ENCODE measurements around the gene S100A9.

- no peak for TF ChIP-seq CTCF (IDR thresholded peaks at IDR 0.05)
- TF ChIP-seq POLR2A (IDR thresholded peaks at IDR 0.05), result no peak
- TF ChIP-seq EP300 (IDR thresholded peaks at IDR 0.05), result no peak
- TF ChIP-seq POLR2AphosphoS5 (IDR thresholded peaks at IDR 0.05), result no peak
Measured at GRCh38 chr1:153365696-153366095, 8.0 kb downstream of the S100A9 start.
